Measurements from ENCODE around the gene LAGE3.

- TF ChIP-seq, protein P1, sequence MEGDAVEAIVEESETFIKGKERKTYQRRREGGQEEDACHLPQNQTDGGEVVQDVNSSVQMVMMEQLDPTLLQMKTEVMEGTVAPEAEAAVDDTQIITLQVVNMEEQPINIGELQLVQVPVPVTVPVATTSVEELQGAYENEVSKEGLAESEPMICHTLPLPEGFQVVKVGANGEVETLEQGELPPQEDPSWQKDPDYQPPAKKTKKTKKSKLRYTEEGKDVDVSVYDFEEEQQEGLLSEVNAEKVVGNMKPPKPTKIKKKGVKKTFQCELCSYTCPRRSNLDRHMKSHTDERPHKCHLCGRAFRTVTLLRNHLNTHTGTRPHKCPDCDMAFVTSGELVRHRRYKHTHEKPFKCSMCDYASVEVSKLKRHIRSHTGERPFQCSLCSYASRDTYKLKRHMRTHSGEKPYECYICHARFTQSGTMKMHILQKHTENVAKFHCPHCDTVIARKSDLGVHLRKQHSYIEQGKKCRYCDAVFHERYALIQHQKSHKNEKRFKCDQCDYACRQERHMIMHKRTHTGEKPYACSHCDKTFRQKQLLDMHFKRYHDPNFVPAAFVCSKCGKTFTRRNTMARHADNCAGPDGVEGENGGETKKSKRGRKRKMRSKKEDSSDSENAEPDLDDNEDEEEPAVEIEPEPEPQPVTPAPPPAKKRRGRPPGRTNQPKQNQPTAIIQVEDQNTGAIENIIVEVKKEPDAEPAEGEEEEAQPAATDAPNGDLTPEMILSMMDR (IDR thresholded peaks at IDR 0.05; ENCODE audit: low read depth, low read length) = no peak
- TF ChIP-seq POLR2A (IDR thresholded peaks at IDR 0.05; ENCODE audit: extremely low read depth, insufficient read length) (no peak), MAX (IDR thresholded peaks at IDR 0.05; ENCODE audit: low read depth, low read length) (no peak), MYC (IDR thresholded peaks at IDR 0.05; ENCODE audit: low read depth, low read length) (no peak)
Measured at GRCh38 chrX:154443992-154444754, 34.9 kb downstream of the LAGE3 start, which contains the start of gene FAM50A.

All from NB4 (cell line).